ENCODE results near the gene SLC49A3. TPM values are rescaled to one million over a fixed set of nuclear protein-coding genes. Genes with fewer than 3 reads are reported as not detected.

The SLC49A3 gene
- total RNA-seq, 1 donor from 2014 or later = 0.72 TPM

- no peak for DNase-seq
- no peak overlapping the region for H3K27ac Mint-ChIP-seq
- H3K27me3 Mint-ChIP-seq = no peaks in the 10 kb centered on the region
- H3K36me3 Mint-ChIP-seq (ENCODE audit: low read depth) = peaks cover 8% of the 10 kb centered on the region
- peaks cover 6% of the 10 kb centered on the region for H3K4me1 Mint-ChIP-seq
- intact Hi-C loops (cut with micrococcal nuclease) = no loop called here
- no peak overlapping the region for H3K4me3 Mint-ChIP-seq
- peaks cover 4% of the 10 kb centered on the region for H3K9me3 Mint-ChIP-seq
Measured at GRCh38 chr4:665381-665750, 23.6 kb downstream of the SLC49A3 start.

- intact Hi-C loops (cut with micrococcal nuclease) = loop anchor here (1.0 to 5.0 kb wide), 2 partner anchors 10 to 62 kb away; partner anchors contain the start of genes ATP5ME and MYL5
- H3K4me3 Mint-ChIP-seq = peak overlapping the region; percentile 83
- no peaks in the 10 kb centered on the region for H3K27me3 Mint-ChIP-seq
- no peak for DNase-seq
- H3K4me1 Mint-ChIP-seq = peaks cover 6% of the 10 kb centered on the region
- H3K36me3 Mint-ChIP-seq (ENCODE audit: low read depth) = peaks cover 7% of the 10 kb centered on the region
- H3K27ac Mint-ChIP-seq = peak overlapping the region; percentile 84
- H3K9me3 Mint-ChIP-seq = peaks cover 4% of the 10 kb centered on the region
Measured at GRCh38 chr4:664713-665231, 24.2 kb downstream of the SLC49A3 start.

- peaks cover 4% of the 10 kb centered on the region for H3K9me3 Mint-ChIP-seq
- peaks cover 7% of the 10 kb centered on the region for H3K36me3 Mint-ChIP-seq (ENCODE audit: low read depth)
- peak overlapping the region; percentile 84 for H3K4me3 Mint-ChIP-seq
- H3K27ac Mint-ChIP-seq = peak overlapping the region; percentile 84
- peak; percentile 93 for DNase-seq
- intact Hi-C loops (cut with micrococcal nuclease) = loop anchor here (1.0 to 5.0 kb wide), 3 partner anchors 11 to 326 kb away; partner anchors contain the start of genes ATP5ME, MYL5 and ZNF141
- no peaks in the 10 kb centered on the region for H3K27me3 Mint-ChIP-seq
- peaks cover 6% of the 10 kb centered on the region for H3K4me1 Mint-ChIP-seq
Measured at GRCh38 chr4:663438-664428, 25.2 kb downstream of the SLC49A3 start.

GRCh38 chr4:663046-663437 lies 25.9 kb downstream of the SLC49A3 start:
- H3K9me3 Mint-ChIP-seq = peaks cover 4% of the 10 kb centered on the region
- DNase-seq = no peak

GRCh38 chr4:661881-662761 lies 26.8 kb downstream of the SLC49A3 start:
- Mint-ChIP-seq H3K4me3 (peak overlapping the region; percentile 84), H3K9me3 (peaks cover 4% of the 10 kb centered on the region), H3K27ac (peak overlapping the region; percentile 62), H3K4me1 (peaks cover 6% of the 10 kb centered on the region), H3K27me3 (no peaks in the 10 kb centered on the region), H3K36me3 (ENCODE audit: low read depth) (peaks cover 7% of the 10 kb centered on the region)
- intact Hi-C loops (cut with micrococcal nuclease) = loop anchor here (5.0 kb wide), 1 partner anchor 60 kb away; no protein-coding TSS in a partner anchor
- DNase-seq = no peak

More at GRCh38 chr4:663046-663437, 25.9 kb downstream of the SLC49A3 start:
- no peaks in the 10 kb centered on the region for H3K27me3 Mint-ChIP-seq
- peak overlapping the region; percentile 84 for H3K4me3 Mint-ChIP-seq
- peaks cover 7% of the 10 kb centered on the region for H3K36me3 Mint-ChIP-seq (ENCODE audit: low read depth)
- intact Hi-C loops (cut with micrococcal nuclease) = loop anchor here (1.0 to 5.0 kb wide), 2 partner anchors 61 to 326 kb away; partner anchors contain the start of gene ZNF141
- H3K27ac Mint-ChIP-seq = peak overlapping the region; percentile 84
- peaks cover 6% of the 10 kb centered on the region for H3K4me1 Mint-ChIP-seq

- DNase-seq = no peak
- H3K9me3 Mint-ChIP-seq = peaks cover 4% of the 10 kb centered on the region
- peaks cover 7% of the 10 kb centered on the region for H3K36me3 Mint-ChIP-seq (ENCODE audit: low read depth)
- no peak overlapping the region for H3K27ac Mint-ChIP-seq
- H3K4me3 Mint-ChIP-seq = no peak overlapping the region
- intact Hi-C loops (cut with micrococcal nuclease) = loop anchor here (5.0 kb wide), 1 partner anchor 59 kb away; no protein-coding TSS in a partner anchor
- H3K27me3 Mint-ChIP-seq = no peaks in the 10 kb centered on the region
- peaks cover 6% of the 10 kb centered on the region for H3K4me1 Mint-ChIP-seq
Measured at GRCh38 chr4:661231-661630, 27.7 kb downstream of the SLC49A3 start.

- Mint-ChIP-seq H3K4me3 (no peak overlapping the region), H3K9me3 (peaks cover 4% of the 10 kb centered on the region), H3K27ac (no peak overlapping the region), H3K4me1 (peaks cover 6% of the 10 kb centered on the region), H3K36me3 (ENCODE audit: low read depth) (peaks cover 7% of the 10 kb centered on the region), H3K27me3 (no peaks in the 10 kb centered on the region)
- intact Hi-C loops (cut with micrococcal nuclease) = loop anchor here (5.0 kb wide), 1 partner anchor 58 kb away; no protein-coding TSS in a partner anchor
- DNase-seq = no peak
Measured at GRCh38 chr4:660401-660800, 28.6 kb downstream of the SLC49A3 start.

- DNase-seq = no peak
- Mint-ChIP-seq H3K9me3 (peaks cover 4% of the 10 kb centered on the region), H3K27me3 (no peaks in the 10 kb centered on the region), H3K4me1 (peaks cover 4% of the 10 kb centered on the region), H3K4me3 (no peak overlapping the region), H3K27ac (no peak overlapping the region), H3K36me3 (ENCODE audit: low read depth) (peaks cover 7% of the 10 kb centered on the region)
- intact Hi-C loops (cut with micrococcal nuclease) = loop anchor here (5.0 kb wide), 1 partner anchor 58 kb away; no protein-coding TSS in a partner anchor
Measured at GRCh38 chr4:659851-660250, 29.1 kb downstream of the SLC49A3 start.

- Mint-ChIP-seq H3K4me1 (peaks cover 2% of the 10 kb centered on the region), H3K27ac (no peak overlapping the region), H3K27me3 (no peaks in the 10 kb centered on the region), H3K9me3 (peaks cover 4% of the 10 kb centered on the region), H3K36me3 (ENCODE audit: low read depth) (peaks cover 7% of the 10 kb centered on the region), H3K4me3 (no peak overlapping the region)
- DNase-seq = no peak
- intact Hi-C loops (cut with micrococcal nuclease) = no loop called here
Measured at GRCh38 chr4:658681-659667, 30.0 kb downstream of the SLC49A3 start.

GRCh38 chr4:657834-658667 lies 30.9 kb downstream of the SLC49A3 start:
- peaks cover under 1% of the 10 kb centered on the region for H3K4me1 Mint-ChIP-seq
- intact Hi-C loops (cut with micrococcal nuclease) = no loop called here
- peaks cover 7% of the 10 kb centered on the region for H3K36me3 Mint-ChIP-seq (ENCODE audit: low read depth)
- DNase-seq = no peak
- no peak overlapping the region for H3K4me3 Mint-ChIP-seq
- H3K27me3 Mint-ChIP-seq = no peaks in the 10 kb centered on the region
- no peak overlapping the region for H3K27ac Mint-ChIP-seq
- peaks cover 4% of the 10 kb centered on the region for H3K9me3 Mint-ChIP-seq

- Mint-ChIP-seq H3K4me1 (no peaks in the 10 kb centered on the region), H3K4me3 (no peak overlapping the region), H3K9me3 (peaks cover 4% of the 10 kb centered on the region), H3K27ac (no peak overlapping the region), H3K36me3 (ENCODE audit: low read depth) (peaks cover 7% of the 10 kb centered on the region), H3K27me3 (no peaks in the 10 kb centered on the region)
- no peak for DNase-seq
- intact Hi-C loops (cut with micrococcal nuclease) = no loop called here
Measured at GRCh38 chr4:657338-657833, 31.6 kb downstream of the SLC49A3 start.
